ENCODE measurements around the gene SLC16A10. TPM values are rescaled to one million over a fixed set of nuclear protein-coding genes. Genes with fewer than 3 reads are reported as not detected.

The SLC16A10 gene
- polyA plus RNA-seq, 1 donor (not counting 4 experiments of a cell fraction or from before 2014, with no cell fraction given): not detected

DNA sequence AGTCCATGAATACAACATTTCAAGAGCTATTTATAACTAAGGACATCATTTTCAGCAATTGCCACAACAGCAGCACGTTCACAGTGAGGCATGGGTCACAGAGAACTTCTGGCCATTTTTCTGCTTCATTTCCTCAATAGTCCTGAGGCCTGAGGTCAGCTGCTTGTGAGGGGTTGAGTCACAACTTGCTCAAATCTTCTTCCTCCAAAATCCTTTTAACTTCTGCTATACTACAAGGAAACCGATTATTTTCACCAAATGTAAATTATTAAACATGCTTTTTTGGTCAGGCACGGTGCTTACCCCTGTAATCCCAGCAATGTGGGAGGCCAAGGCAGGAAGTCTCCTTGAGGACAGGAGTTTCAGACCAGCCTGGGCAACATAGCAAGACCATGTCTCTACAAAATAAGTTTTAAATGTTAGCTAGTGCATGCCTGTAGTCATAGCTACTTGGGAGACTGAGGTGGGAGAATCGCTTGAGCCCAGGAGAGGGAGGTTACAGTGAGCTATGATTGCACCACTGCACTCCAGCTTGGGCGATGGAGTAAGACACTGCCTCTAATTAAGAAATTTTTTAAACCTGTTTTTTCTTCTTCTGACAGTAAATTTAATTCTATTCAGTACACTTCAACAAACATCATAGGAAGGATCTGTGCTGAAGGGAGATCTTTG lies 11.1 kb upstream of the SLC16A10 start:
- Histone ChIP-seq H3K9me3 (ENCODE audit: control insufficient read depth, low read depth, low read length) (no peaks in the 10 kb centered on the region), H3K4me2 (ENCODE audit: control insufficient read depth, extremely low read depth, insufficient read depth, low read depth, low read length) (no peak overlapping the region), H4K20me1 (ENCODE audit: control insufficient read depth, extremely low read depth, insufficient read depth, low read length) (no peaks in the 10 kb centered on the region), H3K4me1 (ENCODE audit: control insufficient read depth, extremely low read depth, insufficient read depth, low read length) (no peaks in the 10 kb centered on the region), H3K27me3 (ENCODE audit: control insufficient read depth, extremely low read depth, insufficient read depth, low read length) (peaks cover 14% of the 10 kb centered on the region), H3K9ac (ENCODE audit: control insufficient read depth, extremely low read depth, insufficient read depth, low read length) (no peak overlapping the region), H3K36me3 (ENCODE audit: control insufficient read depth in 2 of 2, extremely low read depth in 1 of 2, insufficient read depth in 2 of 2, low read length in 2 of 2) (no peaks in the 10 kb centered on the region), H3K79me2 (ENCODE audit: control insufficient read depth, insufficient read depth, low read length) (no peaks in the 10 kb centered on the region), H3K27ac (ENCODE audit: control insufficient read depth, insufficient read depth, low read length) (no peak overlapping the region), H3K9me1 (ENCODE audit: control insufficient read depth, extremely low read depth, insufficient read depth, low read length) (no peaks in the 10 kb centered on the region), H2AFZ (ENCODE audit: control insufficient read depth, low read length) (no peak overlapping the region), H3K4me3 (ENCODE audit: control insufficient read depth in 2 of 3, extremely low read depth in 1 of 3, insufficient read depth in 2 of 3, low read depth in 1 of 3, low read length in 3 of 3) (no peak overlapping the region)
- dilution Hi-C loops (cut with MboI; ENCODE audit: extremely low pct_ligation_motif_present, low sequenced_read_pairs): no loop called here
- DNase-seq (ENCODE audit: low read depth, low spot score): no peak
- FAIRE-seq: no peak
- TF ChIP-seq EZH2 (IDR thresholded peaks at IDR 0.05; ENCODE audit: low read length): no peak
- TF ChIP-seq, protein P1, sequence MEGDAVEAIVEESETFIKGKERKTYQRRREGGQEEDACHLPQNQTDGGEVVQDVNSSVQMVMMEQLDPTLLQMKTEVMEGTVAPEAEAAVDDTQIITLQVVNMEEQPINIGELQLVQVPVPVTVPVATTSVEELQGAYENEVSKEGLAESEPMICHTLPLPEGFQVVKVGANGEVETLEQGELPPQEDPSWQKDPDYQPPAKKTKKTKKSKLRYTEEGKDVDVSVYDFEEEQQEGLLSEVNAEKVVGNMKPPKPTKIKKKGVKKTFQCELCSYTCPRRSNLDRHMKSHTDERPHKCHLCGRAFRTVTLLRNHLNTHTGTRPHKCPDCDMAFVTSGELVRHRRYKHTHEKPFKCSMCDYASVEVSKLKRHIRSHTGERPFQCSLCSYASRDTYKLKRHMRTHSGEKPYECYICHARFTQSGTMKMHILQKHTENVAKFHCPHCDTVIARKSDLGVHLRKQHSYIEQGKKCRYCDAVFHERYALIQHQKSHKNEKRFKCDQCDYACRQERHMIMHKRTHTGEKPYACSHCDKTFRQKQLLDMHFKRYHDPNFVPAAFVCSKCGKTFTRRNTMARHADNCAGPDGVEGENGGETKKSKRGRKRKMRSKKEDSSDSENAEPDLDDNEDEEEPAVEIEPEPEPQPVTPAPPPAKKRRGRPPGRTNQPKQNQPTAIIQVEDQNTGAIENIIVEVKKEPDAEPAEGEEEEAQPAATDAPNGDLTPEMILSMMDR (optimal IDR thresholded peaks at IDR 0.05 in 1 of 3, IDR thresholded peaks at IDR 0.05 in 1 of 3, conservative IDR thresholded peaks at IDR 0.05 in 1 of 3; ENCODE audit: extremely low read depth in 1 of 3, insufficient read depth in 2 of 3, low read length in 3 of 3): no peak

DNA sequence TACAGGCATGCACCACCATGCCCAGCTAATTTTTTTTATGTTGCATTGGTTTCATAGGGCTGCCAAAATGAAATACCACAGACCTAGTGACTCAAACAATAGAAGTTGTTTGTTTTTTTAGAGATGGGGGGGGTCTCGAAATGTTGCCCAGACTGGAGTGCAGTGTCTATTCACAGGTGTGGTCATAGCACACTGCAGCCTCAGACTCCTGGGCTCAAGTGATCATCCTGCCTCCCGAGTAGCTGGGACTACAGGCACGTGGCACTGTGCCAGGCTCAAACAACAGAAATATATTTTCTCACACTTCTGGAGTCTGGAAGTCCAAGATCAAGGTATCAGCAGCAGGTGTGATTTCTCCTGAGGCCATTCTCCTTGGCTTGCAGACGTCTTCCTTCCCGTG lies 6.6 kb upstream of the SLC16A10 start:
- H3K4me1 ChIP-seq (ENCODE audit: control insufficient read depth, extremely low read depth, insufficient read depth, low read length): no peaks in the 10 kb centered on the region
- no peak overlapping the region for H3K27ac ChIP-seq (ENCODE audit: control insufficient read depth, insufficient read depth, low read length)
- FAIRE-seq: no peak
- no peaks in the 10 kb centered on the region for H3K9me3 ChIP-seq (ENCODE audit: control insufficient read depth, low read depth, low read length)
- no peak overlapping the region for H2AFZ ChIP-seq (ENCODE audit: control insufficient read depth, low read length)
- H3K9ac ChIP-seq (ENCODE audit: control insufficient read depth, extremely low read depth, insufficient read depth, low read length): no peak overlapping the region
- no peaks in the 10 kb centered on the region for H3K79me2 ChIP-seq (ENCODE audit: control insufficient read depth, insufficient read depth, low read length)
- H3K9me1 ChIP-seq (ENCODE audit: control insufficient read depth, extremely low read depth, insufficient read depth, low read length): no peaks in the 10 kb centered on the region
- DNase-seq (ENCODE audit: low read depth, low spot score): no peak
- H3K4me2 ChIP-seq (ENCODE audit: control insufficient read depth, extremely low read depth, insufficient read depth, low read depth, low read length): no peak overlapping the region
- dilution Hi-C loops (cut with MboI; ENCODE audit: extremely low pct_ligation_motif_present, low sequenced_read_pairs): no loop called here
- no peaks in the 10 kb centered on the region for H3K36me3 ChIP-seq (ENCODE audit: control insufficient read depth in 2 of 2, extremely low read depth in 1 of 2, insufficient read depth in 2 of 2, low read length in 2 of 2)
- no peak overlapping the region for H3K4me3 ChIP-seq (ENCODE audit: control insufficient read depth in 2 of 3, extremely low read depth in 1 of 3, insufficient read depth in 2 of 3, low read depth in 1 of 3, low read length in 3 of 3)
- no peaks in the 10 kb centered on the region for H3K27me3 ChIP-seq (ENCODE audit: control insufficient read depth, extremely low read depth, insufficient read depth, low read length)
- H4K20me1 ChIP-seq (ENCODE audit: control insufficient read depth, extremely low read depth, insufficient read depth, low read length): no peaks in the 10 kb centered on the region
- TF ChIP-seq, protein P1 (optimal IDR thresholded peaks at IDR 0.05 in 1 of 3, IDR thresholded peaks at IDR 0.05 in 1 of 3, conservative IDR thresholded peaks at IDR 0.05 in 1 of 3; ENCODE audit: extremely low read depth in 1 of 3, insufficient read depth in 2 of 3, low read length in 3 of 3): no peak
- no peak for TF ChIP-seq EZH2 (IDR thresholded peaks at IDR 0.05; ENCODE audit: low read length)
